Spleen (tissue), 7 donors: ENCODE measurements around the gene SUGP2.

Source experiments
- POLR2A ChIP-seq, 3 donors: fragments of 450-650 bp; IDR thresholded peaks; one replicate each; pipeline ENCODE4 v1.5.1; 2017; ENCODE audit warnings: antibody characterized with exemption in 3 of 3, mild to moderate bottlenecking in 1 of 3
- POLR2AphosphoS5 ChIP-seq, 3 donors: sonication (generic); formaldehyde crosslinking; IDR thresholded peaks; one replicate each; pipeline ENCODE4 v1.5.1; 2017; ENCODE audit warnings: antibody characterized with exemption in 3 of 3
- TF ChIP-seq, protein P1 (sequence below), 11 experiments: fragments of 200-600 bp in 7 of 11; fragments of 450-650 bp in 4 of 11; sonication (generic) in 4 of 11; IDR thresholded peaks in 8 of 11; conservative IDR thresholded peaks in 3 of 11; 1 replicate in 7 of 11; 2 replicates in 4 of 11; pipeline versions ENCODE4 v1.4.0 to v1.8.0; 2016 to 2021; ENCODE audit warnings: antibody characterized with exemption in 11 of 11, inconsistent platforms in 4 of 11, mild to moderate bottlenecking in 1 of 11
- donor health status: DM: no; HTN: no; CAD: no; lungs with moderate emphysema.
- donor health status: DM: no; HTN: no; CAD: no.
- donor health status: DM: no; HTN: no; CAD: no.

GRCh38 chr19:18991468-18991867 is 41.8 kb downstream of the SUGP2 start:
- TF ChIP-seq, protein P1, sequence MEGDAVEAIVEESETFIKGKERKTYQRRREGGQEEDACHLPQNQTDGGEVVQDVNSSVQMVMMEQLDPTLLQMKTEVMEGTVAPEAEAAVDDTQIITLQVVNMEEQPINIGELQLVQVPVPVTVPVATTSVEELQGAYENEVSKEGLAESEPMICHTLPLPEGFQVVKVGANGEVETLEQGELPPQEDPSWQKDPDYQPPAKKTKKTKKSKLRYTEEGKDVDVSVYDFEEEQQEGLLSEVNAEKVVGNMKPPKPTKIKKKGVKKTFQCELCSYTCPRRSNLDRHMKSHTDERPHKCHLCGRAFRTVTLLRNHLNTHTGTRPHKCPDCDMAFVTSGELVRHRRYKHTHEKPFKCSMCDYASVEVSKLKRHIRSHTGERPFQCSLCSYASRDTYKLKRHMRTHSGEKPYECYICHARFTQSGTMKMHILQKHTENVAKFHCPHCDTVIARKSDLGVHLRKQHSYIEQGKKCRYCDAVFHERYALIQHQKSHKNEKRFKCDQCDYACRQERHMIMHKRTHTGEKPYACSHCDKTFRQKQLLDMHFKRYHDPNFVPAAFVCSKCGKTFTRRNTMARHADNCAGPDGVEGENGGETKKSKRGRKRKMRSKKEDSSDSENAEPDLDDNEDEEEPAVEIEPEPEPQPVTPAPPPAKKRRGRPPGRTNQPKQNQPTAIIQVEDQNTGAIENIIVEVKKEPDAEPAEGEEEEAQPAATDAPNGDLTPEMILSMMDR (IDR thresholded peaks at IDR 0.05 in 8 of 11, conservative IDR thresholded peaks at IDR 0.05 in 3 of 11): no peak
- no peak for TF ChIP-seq POLR2AphosphoS5 (IDR thresholded peaks at IDR 0.05)
- no peak for TF ChIP-seq POLR2A (IDR thresholded peaks at IDR 0.05)
